ENCODE data around the gene P2RY6.

The P2RY6 gene

DNA sequence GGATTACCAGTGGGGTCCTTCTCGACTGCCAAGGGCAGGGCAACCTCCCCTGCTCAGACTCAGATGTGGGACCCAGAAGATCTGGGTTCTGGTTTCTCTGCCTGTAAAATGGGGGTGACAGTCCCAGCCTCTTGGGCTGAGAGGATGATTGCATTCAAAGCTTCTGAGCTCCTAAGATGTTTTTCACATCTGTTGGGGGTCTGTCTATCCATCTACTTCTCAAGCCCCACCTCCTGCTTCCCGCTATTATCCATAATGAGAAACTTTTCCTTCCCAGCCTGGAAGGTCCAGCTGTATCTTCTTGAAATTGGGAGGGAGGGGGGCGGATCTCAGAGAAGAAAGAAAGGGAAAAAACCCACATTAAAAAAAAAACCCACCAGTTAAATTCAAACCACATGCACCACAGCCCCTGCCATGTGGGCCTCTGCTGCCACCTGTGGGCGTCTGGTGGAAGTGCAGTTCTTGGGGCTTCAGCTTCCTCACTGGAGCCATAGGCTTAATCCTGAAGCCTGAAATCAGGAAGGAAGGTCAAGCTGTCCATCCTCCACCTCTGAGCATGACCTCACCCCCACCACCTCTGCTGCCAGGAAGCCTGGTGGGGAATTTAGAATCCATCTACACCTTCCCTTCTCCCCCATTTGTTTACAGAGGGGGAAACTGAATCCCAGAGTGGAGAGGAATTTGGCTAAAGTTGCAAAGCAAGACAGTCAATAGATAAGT lies 63.2 kb downstream of the P2RY6 start:
- peak; percentile 39; the same call in 1 of the 2 replicates for TF ChIP-seq SPI1 (IDR thresholded peaks at IDR 0.05; ENCODE audit: low read depth, low read length)
- TF ChIP-seq POLR2A (IDR thresholded peaks at IDR 0.05; ENCODE audit: low read depth, low read length), result no peak
- TF ChIP-seq POU2F2 (IDR thresholded peaks at IDR 0.05; ENCODE audit: low read depth, low read length), result peak; percentile 73; the same call in 1 of the 2 replicates
- no peak for TF ChIP-seq PAX5 (IDR thresholded peaks at IDR 0.05; ENCODE audit: insufficient read depth, low read length, severe bottlenecking)
- TF ChIP-seq POLR2AphosphoS5 (IDR thresholded peaks at IDR 0.05; ENCODE audit: low read depth, low read length), result no peak
- TF ChIP-seq TAF1 (IDR thresholded peaks at IDR 0.05; ENCODE audit: low read depth, low read length), result no peak
- FAIRE-seq (peak; percentile 86), DNase-seq (ENCODE audit: insufficient read length, low spot score) (peak; percentile 74)

GRCh38 chr11:73337846-73338245 lies 65.7 kb downstream of the P2RY6 start:
- no peak for FAIRE-seq
- no peak for DNase-seq (ENCODE audit: insufficient read length, low spot score)
- no peak for TF ChIP-seq POLR2AphosphoS5 (IDR thresholded peaks at IDR 0.05; ENCODE audit: low read depth, low read length)
- no peak for TF ChIP-seq SPI1 (IDR thresholded peaks at IDR 0.05; ENCODE audit: low read depth, low read length)
- TF ChIP-seq POLR2A (IDR thresholded peaks at IDR 0.05; ENCODE audit: low read depth, low read length), result no peak
- no peak for TF ChIP-seq TAF1 (IDR thresholded peaks at IDR 0.05; ENCODE audit: low read depth, low read length)
- TF ChIP-seq POU2F2 (IDR thresholded peaks at IDR 0.05; ENCODE audit: low read depth, low read length), result no peak
- no peak for TF ChIP-seq PAX5 (IDR thresholded peaks at IDR 0.05; ENCODE audit: insufficient read depth, low read length, severe bottlenecking)

DNA sequence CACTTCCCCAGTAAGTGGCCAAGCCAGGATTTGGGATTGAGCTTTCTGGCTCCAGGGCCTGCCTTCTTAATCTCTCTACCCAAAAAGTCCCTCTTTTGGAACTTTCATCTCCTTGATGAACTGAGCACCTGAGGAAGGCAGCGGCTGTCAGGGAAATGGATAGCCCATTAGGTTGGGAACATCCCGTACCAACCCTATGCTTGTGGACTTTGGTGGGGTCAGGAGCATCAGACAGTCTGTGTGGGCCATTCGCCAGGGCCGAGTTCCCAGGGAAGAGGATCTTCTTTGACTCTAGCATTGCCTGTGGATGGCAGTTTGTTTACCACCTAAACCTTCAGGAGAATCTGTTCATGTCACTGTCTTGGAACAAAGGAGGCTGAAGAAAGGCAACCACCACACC lies 66.1 kb downstream of the P2RY6 start:
- FAIRE-seq (no peak), DNase-seq (ENCODE audit: insufficient read length, low spot score) (no peak)
- TF ChIP-seq SPI1 (IDR thresholded peaks at IDR 0.05; ENCODE audit: low read depth, low read length) (no peak), POLR2A (IDR thresholded peaks at IDR 0.05; ENCODE audit: low read depth, low read length) (no peak), POU2F2 (IDR thresholded peaks at IDR 0.05; ENCODE audit: low read depth, low read length) (no peak), PAX5 (IDR thresholded peaks at IDR 0.05; ENCODE audit: insufficient read depth, low read length, severe bottlenecking) (no peak), POLR2AphosphoS5 (IDR thresholded peaks at IDR 0.05; ENCODE audit: low read depth, low read length) (no peak)

DNA sequence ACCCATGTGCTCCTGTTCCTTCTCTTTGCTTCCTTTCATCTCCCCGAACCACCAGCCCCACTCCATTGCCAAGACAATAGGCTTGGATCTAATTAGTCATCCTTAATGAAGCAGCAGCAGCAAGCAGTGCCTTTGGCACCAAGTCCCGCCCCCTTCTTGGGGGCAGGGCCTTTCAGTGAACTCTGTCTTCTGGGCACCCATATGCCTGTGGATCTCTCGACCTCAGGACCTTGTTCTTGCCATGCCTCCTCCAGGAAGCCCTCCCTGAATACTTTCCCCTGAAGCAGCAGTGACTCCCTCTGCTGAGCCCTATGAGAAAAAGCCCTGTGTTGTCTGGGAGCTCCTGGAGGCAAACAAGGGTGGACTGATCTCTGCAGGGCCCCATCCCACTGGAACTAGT lies 68.0 kb downstream of the P2RY6 start:
- no peak for FAIRE-seq

DNA sequence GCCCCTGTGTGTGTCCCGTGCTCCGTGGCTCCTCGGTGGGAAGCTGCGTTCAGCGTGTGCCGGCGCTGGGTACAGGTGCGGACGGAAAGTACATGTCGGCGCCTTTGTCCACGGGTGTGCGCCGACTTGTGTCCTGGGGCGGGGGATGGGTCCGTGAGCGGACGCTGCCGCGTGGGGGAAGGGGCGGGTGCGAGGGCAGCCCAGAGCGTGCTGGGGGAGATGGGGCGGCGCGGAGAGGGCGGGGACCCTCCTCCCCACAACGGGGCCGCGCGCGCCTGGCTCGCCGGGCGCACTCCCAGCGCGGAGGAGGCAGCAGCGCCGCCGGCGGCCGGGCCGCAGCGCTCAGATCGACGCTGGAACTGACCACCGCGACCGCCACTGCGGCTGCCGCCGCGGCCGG lies 70.5 kb downstream of the P2RY6 start:
- no peak for DNase-seq (ENCODE audit: insufficient read length, low spot score)

More for the DNA sequence above, 68.0 kb downstream of the P2RY6 start:
- TF ChIP-seq PAX5 (IDR thresholded peaks at IDR 0.05; ENCODE audit: insufficient read depth, low read length, severe bottlenecking), result no peak
- no peak for TF ChIP-seq POLR2AphosphoS5 (IDR thresholded peaks at IDR 0.05; ENCODE audit: low read depth, low read length)
- TF ChIP-seq SPI1 (IDR thresholded peaks at IDR 0.05; ENCODE audit: low read depth, low read length), result no peak
- no peak for TF ChIP-seq POU2F2 (IDR thresholded peaks at IDR 0.05; ENCODE audit: low read depth, low read length)
- no peak for TF ChIP-seq POLR2A (IDR thresholded peaks at IDR 0.05; ENCODE audit: low read depth, low read length)
- no peak for DNase-seq (ENCODE audit: insufficient read length, low spot score)

GRCh38 chr11:73343076-73343873 lies 71.1 kb downstream of the P2RY6 start:
- DNase-seq (ENCODE audit: insufficient read length, low spot score) (no peak), FAIRE-seq (no peak)
- TF ChIP-seq POLR2AphosphoS5 (IDR thresholded peaks at IDR 0.05; ENCODE audit: low read depth, low read length) (no peak), POLR2A (IDR thresholded peaks at IDR 0.05; ENCODE audit: low read depth, low read length) (no peak), PAX5 (IDR thresholded peaks at IDR 0.05; ENCODE audit: insufficient read depth, low read length, severe bottlenecking) (no peak), SPI1 (IDR thresholded peaks at IDR 0.05; ENCODE audit: low read depth, low read length) (no peak), TAF1 (IDR thresholded peaks at IDR 0.05; ENCODE audit: low read depth, low read length) (no peak), POU2F2 (IDR thresholded peaks at IDR 0.05; ENCODE audit: low read depth, low read length) (no peak)

More for the DNA sequence above, 70.5 kb downstream of the P2RY6 start:
- no peak for TF ChIP-seq SPI1 (IDR thresholded peaks at IDR 0.05; ENCODE audit: low read depth, low read length)
- TF ChIP-seq PAX5 (IDR thresholded peaks at IDR 0.05; ENCODE audit: insufficient read depth, low read length, severe bottlenecking), result no peak
- no peak for TF ChIP-seq POU2F2 (IDR thresholded peaks at IDR 0.05; ENCODE audit: low read depth, low read length)
- TF ChIP-seq POLR2A (IDR thresholded peaks at IDR 0.05; ENCODE audit: low read depth, low read length), result no peak
- no peak for TF ChIP-seq TAF1 (IDR thresholded peaks at IDR 0.05; ENCODE audit: low read depth, low read length)
- TF ChIP-seq POLR2AphosphoS5 (IDR thresholded peaks at IDR 0.05; ENCODE audit: low read depth, low read length), result no peak
- no peak for FAIRE-seq

GRCh38 chr11:73344191-73344607 lies 72.1 kb downstream of the P2RY6 start:
- FAIRE-seq (no peak), DNase-seq (ENCODE audit: insufficient read length, low spot score) (no peak)
- TF ChIP-seq SPI1 (IDR thresholded peaks at IDR 0.05; ENCODE audit: low read depth, low read length), result no peak
- TF ChIP-seq POLR2A (IDR thresholded peaks at IDR 0.05; ENCODE audit: low read depth, low read length), result no peak
- TF ChIP-seq POU2F2 (IDR thresholded peaks at IDR 0.05; ENCODE audit: low read depth, low read length), result no peak

- FAIRE-seq (no peak), DNase-seq (ENCODE audit: insufficient read length, low spot score) (no peak)
- TF ChIP-seq SPI1 (IDR thresholded peaks at IDR 0.05; ENCODE audit: low read depth, low read length), result no peak
- no peak for TF ChIP-seq POU2F2 (IDR thresholded peaks at IDR 0.05; ENCODE audit: low read depth, low read length)
- no peak for TF ChIP-seq POLR2A (IDR thresholded peaks at IDR 0.05; ENCODE audit: low read depth, low read length)
- TF ChIP-seq TAF1 (IDR thresholded peaks at IDR 0.05; ENCODE audit: low read depth, low read length), result no peak
- TF ChIP-seq PAX5 (IDR thresholded peaks at IDR 0.05; ENCODE audit: insufficient read depth, low read length, severe bottlenecking), result no peak
- TF ChIP-seq POLR2AphosphoS5 (IDR thresholded peaks at IDR 0.05; ENCODE audit: low read depth, low read length), result no peak
These were observed 73.5 kb downstream of the P2RY6 start for GRCh38 chr11:73345481-73346160.
